Left colon (tissue), 2 donors: ENCODE measurements around the gene PXMP2. TPM values are rescaled to one million over a fixed set of nuclear protein-coding genes. Genes with fewer than 3 reads are reported as not detected.

Experiments used
- ATAC-seq: fragments of 200-7000 bp; cut with Tn5 transposase; one replicate; pipeline ENCODE4 v1.9.1; 2020; ENCODE audit warnings: mild to moderate bottlenecking, moderate library complexity
- DNase-seq, 2 donors: peaks; one replicate each; pipeline ENCODE4 v3.0.0-alpha.2; 2020
- intact Hi-C, 2 donors: fragments of 100-400 bp; cut with DNase I in 1 of 2; cut with micrococcal nuclease in 1 of 2; formaldehyde crosslinking; loops; one replicate each; pipeline versions ENCODE4 v1.11.2 to v1.14.0; 2022; cut with DNase I, micrococcal nuclease
- long read RNA-seq: library from polyadenylated mRNA; unstranded; transcript quantifications from one replicate; pipeline ENCODE4 v2.0.0, GENCODE V29; 2021
- total RNA-seq, 2 donors: library from RNA; stranded (reverse); fragmentation: NEBNext Ultra II Directional; extraction: Animal tissue kit (Norgen Biotek cat#: 25700); gene quantifications; one replicate each; pipeline ENCODE4 v1.2.1, GENCODE V29; 2021
- donor health status: DM: no; HTN: no; CAD: no.
- donor health status: DM: yes; HTN: yes; CAD: no.

Gene PXMP2
- total RNA-seq: 100 to 1,000 TPM in 1 of 2 donors, 10 to 100 TPM in 1; 93.1 to 112 TPM
- long read RNA-seq, transcript PXMP2-201 (5 exons, 957 nt): major isoform, 149 of 164 reads
- long read RNA-seq, partial matches to known transcripts: 2 of 164 reads
- long read RNA-seq, other reads (novel, unspliced or antisense): 13 of 164 reads

DNA sequence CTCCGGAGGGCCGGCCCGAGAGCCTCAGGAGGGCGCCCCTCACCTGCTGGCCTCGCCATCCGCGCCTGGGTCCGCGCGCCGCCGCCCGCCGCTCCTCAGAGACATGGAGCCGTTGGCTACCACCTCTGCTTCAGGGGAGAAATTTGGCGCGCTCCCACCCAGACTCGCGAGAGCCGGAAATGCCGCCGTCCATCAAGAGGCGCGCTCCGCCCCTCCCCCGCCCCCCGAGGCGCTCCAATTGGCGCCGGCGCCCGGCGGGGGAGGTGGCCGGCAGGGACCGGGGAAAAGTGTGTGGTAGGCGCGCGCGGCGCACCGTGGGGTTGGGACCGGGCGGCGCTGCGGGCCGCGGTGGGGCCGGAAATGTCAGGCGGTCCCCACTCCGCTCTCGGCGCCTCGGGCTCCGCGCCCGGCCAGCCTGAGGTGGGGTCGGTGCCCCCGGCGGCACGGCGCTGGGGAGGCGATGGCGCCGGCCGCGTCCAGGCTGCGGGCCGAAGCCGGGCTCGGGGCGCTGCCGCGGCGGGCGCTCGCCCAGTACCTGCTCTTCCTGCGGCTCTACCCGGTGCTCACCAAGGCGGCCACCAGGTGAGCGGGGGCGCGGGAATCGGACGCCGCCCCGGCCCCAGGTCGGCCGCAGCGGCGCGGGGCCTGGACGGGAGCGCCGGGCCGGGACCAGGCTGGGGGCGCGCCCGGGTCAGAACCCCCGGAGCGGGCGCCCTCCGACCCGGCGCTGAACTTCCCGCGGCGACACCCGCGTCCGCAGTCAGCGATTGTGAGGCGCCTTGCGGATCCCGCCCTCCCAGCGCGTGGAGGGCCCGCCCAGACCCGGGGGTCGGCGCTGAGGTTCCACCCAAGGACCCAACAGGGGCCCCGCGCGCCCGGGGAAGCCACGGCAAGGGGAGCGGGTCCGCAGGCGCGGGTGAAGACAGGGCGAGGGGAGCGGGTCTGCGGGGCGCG is at the start of gene PXMP2, which contains the start of gene POLE:
Gene PXMP2, plus strand, starts transcription at position 377 of the 954 bp plus-strand sequence. Its CDS starts 84 bp downstream, at position 461.
Gene POLE, minus strand, starts transcription at position 132 of the 954 bp plus-strand sequence. Its CDS starts 27 bp downstream, at position 105.
- intact Hi-C loops: no loop called here
- ATAC-seq (peak; percentile 91), DNase-seq (peak; percentile 94 to 99)

DNA sequence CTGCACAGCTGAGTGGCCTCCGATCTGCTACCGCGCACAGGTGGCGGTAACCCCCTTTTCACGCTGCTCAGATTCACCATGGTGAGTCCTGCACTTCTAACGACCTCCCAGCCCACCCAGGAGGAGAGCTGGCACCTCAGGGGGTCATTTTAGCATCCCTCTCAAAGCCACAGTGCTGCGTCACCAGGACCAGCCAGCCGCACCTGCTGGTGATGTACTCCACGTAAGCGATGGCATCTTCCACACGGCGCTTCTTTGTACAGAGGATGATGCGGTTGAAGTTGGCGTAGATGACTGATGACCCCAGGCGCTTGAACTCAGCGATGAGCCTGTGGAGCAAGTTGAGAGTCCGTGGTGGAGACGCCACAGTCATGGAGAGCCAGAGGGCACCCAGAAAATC is 49.6 kb upstream of the PXMP2 start:
- no peak for ATAC-seq
- intact Hi-C loops: no loop called here

GRCh38 chr12:132638541-132639408 is 48.6 kb upstream of the PXMP2 start:
- intact Hi-C loops: no loop called here
- DNase-seq: peak in 1 of 2 donors; percentile 39
- peak; percentile 78 for ATAC-seq

More for the DNA sequence above, 49.6 kb upstream of the PXMP2 start:
- no peak for DNase-seq

GRCh38 chr12:132639956-132640520 is 47.3 kb upstream of the PXMP2 start:
- ATAC-seq: no peak
- intact Hi-C loops: no loop called here
- DNase-seq: no peak

DNA sequence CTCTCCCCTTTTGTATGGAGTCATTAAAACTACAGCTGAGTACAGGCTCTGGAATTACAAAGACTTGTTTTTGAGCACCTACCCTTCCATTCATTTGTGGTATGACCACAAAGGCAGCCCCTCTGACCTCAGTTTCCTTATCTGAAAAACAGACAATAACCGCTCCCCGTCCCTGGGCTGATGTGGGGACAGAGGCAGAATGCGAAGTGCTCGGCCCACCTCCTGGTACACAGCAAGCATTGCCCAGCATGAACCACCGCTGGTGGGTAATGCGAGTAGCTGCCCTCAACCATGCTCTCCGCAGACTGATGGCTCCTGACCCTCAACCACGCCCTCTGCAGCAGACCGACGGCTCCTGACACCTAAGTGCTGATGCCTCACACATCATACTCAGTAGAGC is 46.5 kb upstream of the PXMP2 start:
- DNase-seq (no peak), ATAC-seq (no peak)
- intact Hi-C loops: no loop called here

DNA sequence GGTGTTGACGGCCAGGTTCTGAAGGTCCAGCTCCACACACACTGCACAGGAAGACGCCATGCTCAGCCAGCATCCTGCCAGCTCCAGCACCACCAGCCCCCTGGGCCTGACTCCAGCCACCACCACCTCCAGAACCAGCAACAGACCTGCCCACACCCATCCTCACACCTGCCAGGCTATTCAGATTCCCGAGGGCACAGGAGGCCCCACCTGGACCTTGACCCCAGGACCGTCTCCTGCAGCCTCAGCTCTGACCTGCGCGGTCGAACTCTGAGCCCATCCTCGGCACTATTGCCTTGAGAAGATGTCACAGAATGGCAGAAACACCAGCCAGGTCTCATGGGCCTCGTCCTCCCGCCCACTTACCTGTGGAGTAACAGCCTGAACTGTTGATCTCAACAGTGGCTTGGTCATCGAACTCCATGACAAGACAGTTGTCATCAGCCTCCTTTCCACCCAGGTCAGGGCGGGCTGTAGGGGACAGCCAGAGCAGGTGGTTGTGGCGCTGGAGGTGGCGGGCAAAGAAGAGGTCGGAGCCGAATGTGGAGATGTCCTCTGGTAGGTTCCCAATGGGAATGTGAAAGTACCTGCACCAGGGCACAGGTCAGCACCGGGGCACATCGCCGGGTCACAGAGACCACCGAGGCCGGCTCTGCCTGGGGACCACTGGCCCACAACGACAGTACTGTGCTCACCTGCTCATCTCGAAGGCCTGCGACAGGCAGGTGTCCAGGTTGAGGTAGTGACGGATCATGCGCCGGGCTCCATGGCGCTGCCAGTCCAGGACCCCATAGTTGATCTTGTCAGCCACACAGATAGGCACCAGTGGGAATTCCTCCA is 45.4 kb upstream of the PXMP2 start:
- intact Hi-C loops: no loop called here
- no peak for ATAC-seq
- DNase-seq: no peak

GRCh38 chr12:132642846-132643835 is 44.2 kb upstream of the PXMP2 start:
- intact Hi-C loops: no loop called here
- ATAC-seq (no peak), DNase-seq (no peak)

GRCh38 chr12:132646850-132647249 is 40.5 kb upstream of the PXMP2 start:
- ATAC-seq (no peak), DNase-seq (no peak)
- intact Hi-C loops: no loop called here

- no peak for ATAC-seq
- DNase-seq: no peak
- intact Hi-C loops: no loop called here
These were observed 39.5 kb upstream of the PXMP2 start for GRCh38 chr12:132647858-132648257.

GRCh38 chr12:132648616-132649225 is 38.7 kb upstream of the PXMP2 start:
- ATAC-seq (peak; percentile 10), DNase-seq (no peak)
- intact Hi-C loops: no loop called here

DNA sequence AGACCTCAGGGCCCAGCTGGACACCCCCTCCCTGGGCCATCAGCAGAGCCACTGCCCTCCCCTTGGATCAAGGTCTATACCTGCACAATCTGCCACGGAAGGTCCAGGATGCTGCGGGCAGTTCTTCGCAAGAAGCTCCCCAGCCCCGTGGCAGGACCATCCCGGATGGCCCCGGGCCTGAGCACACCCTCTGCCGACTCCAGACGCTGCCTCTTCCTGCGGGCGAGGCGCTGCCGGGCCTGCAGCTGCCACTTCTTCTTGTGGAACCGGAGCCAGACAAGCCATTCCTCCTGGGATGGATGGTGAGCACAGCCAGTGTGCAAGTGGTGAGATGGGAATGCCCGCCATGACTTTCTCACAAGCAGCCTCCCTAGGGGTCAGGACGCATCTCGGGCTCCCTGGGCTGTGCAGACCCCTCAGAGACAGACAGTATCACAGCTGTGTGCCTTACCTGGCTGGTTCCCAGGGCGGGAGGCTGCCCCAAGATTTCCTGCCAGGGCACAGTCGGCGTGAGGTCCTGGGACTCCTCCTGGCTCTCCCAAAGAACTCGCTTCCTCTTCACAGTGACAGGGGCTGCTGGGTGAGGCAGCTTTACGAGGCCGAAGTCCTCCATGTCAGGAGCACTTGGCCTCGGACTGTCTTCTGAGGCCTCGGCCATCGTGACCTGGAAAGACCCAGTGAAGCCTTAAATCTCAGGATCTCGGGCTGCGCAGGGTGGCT is 38.0 kb upstream of the PXMP2 start:
- peak; percentile 97 for ATAC-seq
- DNase-seq: peak; percentile 63 to 73
- intact Hi-C loops: no loop called here

DNA sequence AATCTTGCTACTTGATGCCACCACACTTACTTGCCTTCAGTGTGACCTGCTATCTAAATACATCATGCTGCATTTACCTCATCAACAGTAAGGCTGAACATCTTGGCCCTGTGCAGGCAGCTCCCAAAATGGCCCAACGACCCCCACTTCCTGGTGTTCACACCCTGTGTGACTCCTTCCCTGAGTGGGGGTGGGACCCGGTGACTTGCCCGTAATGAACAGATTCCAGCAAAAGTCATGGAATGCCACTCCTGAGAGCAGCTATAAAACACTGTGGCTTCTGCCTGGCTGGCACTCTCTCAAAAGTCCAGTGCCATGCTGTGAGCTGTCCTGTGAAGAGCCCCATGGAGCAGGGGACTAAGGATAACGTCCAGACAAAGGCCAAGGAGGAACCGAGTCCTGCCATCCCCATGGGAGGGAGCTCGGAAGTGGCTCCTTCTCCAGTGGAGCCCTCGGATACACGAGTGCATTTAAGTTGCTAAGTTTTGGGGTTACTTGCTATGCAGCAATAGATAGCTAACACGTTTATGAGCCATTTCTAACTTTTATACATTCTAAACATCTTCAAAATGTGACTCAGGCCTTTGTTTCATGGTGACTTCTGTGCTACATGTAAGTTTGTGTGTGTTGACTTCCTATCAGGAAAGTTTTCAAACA is 35.8 kb upstream of the PXMP2 start:
- DNase-seq (no peak), ATAC-seq (no peak)
- intact Hi-C loops: no loop called here

- intact Hi-C loops: no loop called here
- ATAC-seq: no peak
- no peak for DNase-seq
These were observed 33.7 kb upstream of the PXMP2 start for GRCh38 chr12:132653567-132654290.

DNA sequence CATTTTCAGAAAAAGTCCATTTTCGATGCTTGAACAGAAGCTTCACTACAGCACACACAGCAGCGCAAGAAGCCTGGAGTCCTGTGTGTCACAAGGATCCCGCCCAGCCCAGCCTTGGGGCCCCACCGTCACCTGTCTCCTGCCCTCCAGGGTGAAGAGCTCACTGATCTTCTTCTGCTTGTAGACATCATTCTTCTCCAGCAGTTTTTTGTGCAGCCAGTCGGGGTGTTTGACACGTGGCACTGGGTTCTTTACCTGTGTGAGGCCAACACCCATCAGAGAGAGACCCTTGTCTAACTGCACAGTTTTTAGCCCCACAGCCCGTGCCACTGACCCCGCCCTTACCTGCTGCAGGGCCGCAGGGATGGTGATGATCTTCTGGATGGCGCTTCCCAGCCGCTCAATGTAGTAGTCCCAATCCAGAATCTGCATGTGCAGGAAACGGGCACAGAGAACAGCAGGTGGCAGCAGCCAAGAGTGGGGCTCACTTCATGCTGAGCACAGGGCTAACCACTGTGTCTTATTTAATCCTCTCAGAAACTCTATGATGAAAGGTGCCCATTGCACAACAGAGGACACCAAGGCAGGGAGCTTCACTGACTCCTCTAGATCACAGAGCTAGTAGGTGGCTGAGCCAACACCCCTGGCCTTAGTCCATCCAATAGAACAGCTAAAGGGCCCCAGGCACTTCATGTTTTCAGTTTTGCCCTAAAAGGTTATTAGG is 30.2 kb upstream of the PXMP2 start:
- intact Hi-C loops: no loop called here
- ATAC-seq: no peak
- no peak for DNase-seq
